ENCODE data around the gene TPT1.
"Not testable (repeated sequence)": the region's sequence is repeated elsewhere in the genome, so short reads cannot be mapped to it uniquely, and the experiment has no call there.

- TF ChIP-seq EZH2 (IDR thresholded peaks at IDR 0.05; ENCODE audit: borderline replicate concordance); CTCF (IDR thresholded peaks at IDR 0.05; ENCODE audit: poor library complexity); EZH2phosphoT487 (IDR thresholded peaks at IDR 0.05; ENCODE audit: low read depth, severe bottlenecking, unreplicated experiment): not testable (repeated sequence)
These were observed 2.1 kb upstream of the TPT1 start for GRCh38 chr13:45343102-45343501.
